IPS-18c (cell line): ENCODE measurements around the gene PKHD1.

Experiments
- H3K4me3 ChIP-seq: 2 replicates; pipeline ENCODE4 v1.7.0; 2013; ENCODE audit warnings: low read depth, mild to moderate bottlenecking, low read length, moderate library complexity; ENCODE audit not compliant: insufficient read depth
- H3K9me3 ChIP-seq: one replicate; pipeline ENCODE4 v1.6.1; 2013; ENCODE audit warnings: mild to moderate bottlenecking, low read length, moderate library complexity; ENCODE audit not compliant: control insufficient read depth, insufficient read depth

PKHD1 gene

GRCh38 chr6:51753635-51754034 is 333.8 kb downstream of the PKHD1 start:
- Histone ChIP-seq H3K9me3 (no peaks in the 10 kb centered on the region), H3K4me3 (no peak overlapping the region)

- H3K9me3 ChIP-seq: no peaks in the 10 kb centered on the region
- H3K4me3 ChIP-seq: no peak overlapping the region
Measured at GRCh38 chr6:51743999-51744398, 343.4 kb downstream of the PKHD1 start.

DNA sequence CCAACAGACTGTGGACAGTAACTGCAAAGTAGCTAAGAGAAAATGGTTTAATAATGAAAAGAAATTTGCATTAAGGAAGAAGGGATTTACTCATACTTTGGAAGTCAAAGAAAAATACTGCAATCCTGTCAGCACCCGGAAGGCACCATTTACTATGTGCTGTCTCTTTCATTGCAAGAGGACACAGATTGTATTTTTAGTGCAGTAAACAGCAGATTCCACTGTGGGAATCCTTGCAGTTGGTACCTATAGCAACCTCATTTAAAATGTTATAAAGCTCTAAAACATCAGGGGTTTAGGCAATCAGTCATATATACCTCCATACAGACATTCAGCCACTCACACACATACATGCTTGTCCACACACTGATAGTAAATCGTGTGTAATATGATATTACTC is 346.8 kb downstream of the PKHD1 start:
- Histone ChIP-seq H3K9me3 (no peaks in the 10 kb centered on the region), H3K4me3 (no peak overlapping the region)

GRCh38 chr6:51738614-51739013 is 348.8 kb downstream of the PKHD1 start:
- Histone ChIP-seq H3K4me3 (no peak overlapping the region), H3K9me3 (no peaks in the 10 kb centered on the region)

GRCh38 chr6:51737580-51738360 is 349.6 kb downstream of the PKHD1 start:
- Histone ChIP-seq H3K9me3 (no peaks in the 10 kb centered on the region), H3K4me3 (no peak overlapping the region)

DNA sequence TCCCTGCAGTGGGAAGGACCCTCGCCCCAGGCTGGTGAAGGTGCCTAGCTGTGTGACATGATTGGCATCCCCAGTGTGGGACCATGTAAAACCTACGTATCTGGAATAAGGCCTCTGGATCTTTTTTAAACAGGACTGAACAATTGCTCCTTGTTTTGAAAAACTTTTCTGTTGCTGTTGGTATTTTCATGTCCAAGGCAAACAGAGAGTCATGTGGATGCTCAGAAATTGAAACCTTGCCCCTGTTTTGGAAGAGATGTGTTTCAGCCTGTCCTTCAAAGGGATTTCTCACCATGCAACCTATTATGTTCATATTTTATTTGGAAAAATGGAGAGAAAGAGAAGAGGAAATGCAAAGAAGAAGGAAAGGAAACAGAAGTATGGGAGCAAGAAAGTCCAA is 362.3 kb downstream of the PKHD1 start:
- Histone ChIP-seq H3K4me3 (no peak overlapping the region), H3K9me3 (no peaks in the 10 kb centered on the region)

- Histone ChIP-seq H3K4me3 (no peak overlapping the region), H3K9me3 (no peaks in the 10 kb centered on the region)
Measured at GRCh38 chr6:51720327-51720726, 367.1 kb downstream of the PKHD1 start.

GRCh38 chr6:51719297-51719696 is 368.1 kb downstream of the PKHD1 start:
- H3K4me3 ChIP-seq: no peak overlapping the region

GRCh38 chr6:51718533-51718932 is 368.9 kb downstream of the PKHD1 start:
- Histone ChIP-seq H3K4me3 (no peak overlapping the region), H3K9me3 (no peaks in the 10 kb centered on the region)

More at GRCh38 chr6:51719297-51719696, 368.1 kb downstream of the PKHD1 start:
- H3K9me3 ChIP-seq: no peaks in the 10 kb centered on the region

- no peaks in the 10 kb centered on the region for H3K9me3 ChIP-seq
- H3K4me3 ChIP-seq: no peak overlapping the region
Measured at GRCh38 chr6:51717477-51717876, 369.9 kb downstream of the PKHD1 start.

GRCh38 chr6:51711876-51712275 is 375.5 kb downstream of the PKHD1 start:
- Histone ChIP-seq H3K9me3 (no peaks in the 10 kb centered on the region), H3K4me3 (no peak overlapping the region)

GRCh38 chr6:51706086-51706485 is 381.3 kb downstream of the PKHD1 start:
- Histone ChIP-seq H3K4me3 (no peak overlapping the region), H3K9me3 (no peaks in the 10 kb centered on the region)

DNA sequence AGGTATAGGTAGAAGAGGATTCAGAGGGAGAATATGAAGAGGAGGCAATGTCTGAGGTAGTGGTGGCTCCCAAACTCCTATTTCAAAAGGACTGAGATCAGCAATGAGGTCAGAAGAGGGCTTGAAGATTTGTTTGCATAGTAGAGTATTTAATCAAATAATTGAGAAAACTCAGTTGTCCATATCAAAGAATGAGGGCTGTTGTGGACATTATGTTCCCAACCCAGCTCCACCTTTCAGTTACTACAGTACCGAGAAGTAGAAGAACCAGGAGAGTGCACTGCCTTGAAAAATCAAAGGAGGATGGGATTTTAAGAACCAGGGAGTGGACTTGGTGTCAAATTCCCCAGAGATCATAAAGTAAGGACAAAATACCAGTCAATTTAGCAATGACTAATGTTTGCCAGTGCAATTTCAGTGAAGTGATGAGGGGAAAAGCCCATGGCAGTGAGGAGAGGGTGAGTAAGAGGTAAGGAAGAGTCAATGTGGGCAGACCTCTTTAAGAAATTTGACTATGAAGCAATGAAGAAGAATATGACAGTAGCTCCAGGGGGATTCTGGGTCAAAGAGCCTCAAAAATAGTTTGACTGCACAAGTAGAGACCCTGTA is 382.4 kb downstream of the PKHD1 start:
- H3K4me3 ChIP-seq: no peak overlapping the region
- H3K9me3 ChIP-seq: no peaks in the 10 kb centered on the region

GRCh38 chr6:51702851-51703250 is 384.6 kb downstream of the PKHD1 start:
- H3K9me3 ChIP-seq: no peaks in the 10 kb centered on the region
- no peak overlapping the region for H3K4me3 ChIP-seq

DNA sequence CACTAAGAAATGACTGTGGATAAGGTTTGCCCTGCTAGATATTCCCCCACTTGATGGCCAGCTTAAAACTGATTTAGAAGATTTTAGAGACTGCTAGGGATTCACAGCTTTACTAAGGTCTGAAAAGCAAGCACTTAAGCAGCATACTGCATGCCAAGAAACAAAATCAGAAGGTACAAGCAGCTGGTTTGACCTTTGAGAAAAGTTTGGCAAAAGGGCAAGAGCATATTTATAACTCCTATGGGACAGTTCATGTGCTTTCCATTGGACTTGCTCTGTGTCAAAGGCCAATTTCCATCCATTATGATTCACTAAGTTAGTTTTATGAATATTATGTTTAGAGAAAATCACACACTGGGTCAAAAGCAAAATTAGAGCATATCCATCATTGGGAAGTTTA is 402.8 kb downstream of the PKHD1 start:
- H3K4me3 ChIP-seq: no peak overlapping the region
- no peaks in the 10 kb centered on the region for H3K9me3 ChIP-seq

DNA sequence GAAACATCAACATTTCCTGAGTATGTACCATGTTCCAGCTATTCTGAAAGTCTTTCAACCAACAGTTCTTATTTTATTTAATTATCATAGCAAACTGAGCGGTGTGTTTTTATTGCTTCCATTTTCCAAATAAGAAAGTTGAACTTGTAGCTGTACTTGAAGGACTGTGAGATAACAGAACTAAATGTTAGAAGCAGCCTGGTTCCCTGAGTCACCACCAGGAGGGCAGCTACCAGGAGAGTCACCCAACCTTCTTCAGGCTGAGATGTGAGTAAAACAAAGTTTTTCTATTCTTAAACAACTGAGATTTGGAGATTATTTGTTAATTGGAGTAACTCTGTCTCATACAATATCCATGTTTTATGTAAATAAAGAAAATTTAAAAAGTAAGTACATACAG is 403.4 kb downstream of the PKHD1 start:
- Histone ChIP-seq H3K4me3 (no peak overlapping the region), H3K9me3 (no peaks in the 10 kb centered on the region)

- Histone ChIP-seq H3K4me3 (no peak overlapping the region), H3K9me3 (no peaks in the 10 kb centered on the region)
Measured at GRCh38 chr6:51678905-51679620, 408.4 kb downstream of the PKHD1 start.

DNA sequence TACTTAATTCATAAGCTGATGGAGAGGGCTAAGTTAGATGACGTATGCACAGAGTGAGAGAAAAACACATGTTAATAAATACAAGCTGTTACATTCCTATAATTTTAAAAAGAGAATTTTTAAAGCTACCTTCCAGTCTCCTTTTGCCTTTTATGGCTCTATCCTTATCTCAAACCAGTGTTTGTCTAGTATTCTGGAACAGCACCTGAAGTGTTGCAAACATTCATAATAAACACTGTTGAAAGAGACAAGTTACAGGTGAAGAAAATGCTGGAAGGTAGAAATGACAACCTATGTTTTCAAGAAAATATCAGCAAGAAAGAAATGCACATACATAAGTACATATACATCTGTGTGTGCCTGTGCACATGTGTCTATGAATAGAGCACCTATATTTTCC is 409.1 kb downstream of the PKHD1 start:
- H3K4me3 ChIP-seq: no peak overlapping the region
- no peaks in the 10 kb centered on the region for H3K9me3 ChIP-seq
